Kidney (tissue), 14 donors: ENCODE results near the gene AVL9. TPM values are rescaled to one million over a fixed set of nuclear protein-coding genes. Genes with fewer than 3 reads are reported as not detected.

ENCODE experiments used
- DNase-seq, 5 donors: peaks; one replicate each; pipeline ENCODE4 v3.0.0-alpha.2; 2013 to 2020
- FAIRE-seq: peaks from 2 replicates; lab custom pipeline; 2012; peaks lifted over from hg19 to GRCh38; lab: Jason Lieb, UNC
- H3K27ac ChIP-seq, 2 donors: one replicate each; pipeline ENCODE4 v1.7.0; 2013; ENCODE audit warnings: low read depth in 2 of 2, low read length in 2 of 2, inconsistent platforms in 1 of 2
- H3K27me3 ChIP-seq: one replicate; pipeline ENCODE4 v1.7.1; 2013; ENCODE audit warnings: low read length, inconsistent platforms; ENCODE audit not compliant: control insufficient read depth, insufficient read depth
- H3K36me3 ChIP-seq, 3 donors: one replicate each; pipeline versions ENCODE4 v1.7.0 to v1.7.1; 2013; ENCODE audit warnings: low read length in 3 of 3, control low read depth in 1 of 3, inconsistent platforms in 1 of 3; ENCODE audit not compliant: insufficient read depth in 3 of 3, control insufficient read depth in 2 of 3
- H3K4me1 ChIP-seq, 3 donors: one replicate each; pipeline versions ENCODE4 v1.7.0 to v1.7.1; 2013; ENCODE audit warnings: low read length in 3 of 3, inconsistent platforms in 1 of 3, low read depth in 1 of 3; ENCODE audit not compliant: control insufficient read depth in 2 of 3, insufficient read depth in 2 of 3
- H3K4me3 ChIP-seq, 3 donors: one replicate each; pipeline versions ENCODE4 v1.7.0 to v1.8.1; 2013; ENCODE audit warnings: low read length in 3 of 3, control low read depth in 1 of 3, inconsistent platforms in 1 of 3
- H3K9ac ChIP-seq, 3 donors: one replicate each; pipeline versions ENCODE4 v1.7.0 to v1.7.1; 2013; ENCODE audit warnings: low read length in 3 of 3, control low read depth in 1 of 3, inconsistent platforms in 1 of 3
- H3K9me3 ChIP-seq, 3 donors: one replicate each; pipeline versions ENCODE4 v1.7.0 to v1.7.1; 2013; ENCODE audit warnings: low read length in 3 of 3, control low read depth in 1 of 3, inconsistent platforms in 1 of 3; ENCODE audit not compliant: control insufficient read depth in 2 of 3, insufficient read depth in 1 of 3
- intact Hi-C: fragments of 100-400 bp; cut with DNase I; formaldehyde crosslinking; loops from one replicate; pipeline ENCODE4 v1.11.1; 2022
- polyA plus RNA-seq: library from polyadenylated mRNA; stranded (reverse); fragments of 350-450 nt; fragmentation: Illumina TruSeq; extraction: RNeasy Lipid Tissue Mini Kit (QIAGEN cat#74804); gene quantifications from one replicate; pipeline ENCODE4 v1.2.3, GENCODE V29; 2014; ENCODE audit warnings: low read depth, low replicate concordance; ENCODE audit not compliant: insufficient read depth
- total RNA-seq: library from RNA; stranded (reverse); fragmentation: NEBNext Ultra II Directional; extraction: Animal tissue kit (Norgen Biotek cat#: 25700); gene quantifications from one replicate; pipeline ENCODE4 v1.2.1, GENCODE V29; 2021
- TF ChIP-seq, protein P1 (sequence below): IDR thresholded peaks from 3 replicates; pipeline ENCODE4 v1.5.1; 2012; ENCODE audit warnings: mild to moderate bottlenecking, moderate library complexity, borderline replicate concordance; ENCODE audit not compliant: insufficient read depth; ENCODE audit errors: extremely low read depth
- donor health status: control.
- donor health status: control.
- donor health status: control.
- donor health status: control.
- donor health status: control.
- donor health status: DM: yes; HTN: yes; CAD: no.
- donor health status: Normal renal cell carcinoma (clear cell type).

The AVL9 gene
- total and polyA plus RNA-seq, 2 donors from 2014 or later: 7.9 to 39.9 TPM

GRCh38 chr7:32489788-32490126 lies 5.5 kb upstream of the AVL9 start:
- no peak for DNase-seq
- FAIRE-seq: no peak
- H3K9ac ChIP-seq: peak overlapping the region; percentile 8 to 81 (median 72)
- H3K36me3 ChIP-seq: peaks cover 0 to 7% (median 0%) of the 10 kb centered on the region in 3 donors
- H3K4me1 ChIP-seq: peaks cover 0 to 13% (median 3%) of the 10 kb centered on the region in 3 donors
- H3K4me3 ChIP-seq: peak overlapping the region; percentile 91 to 96 (median 93)
- intact Hi-C loops: no loop called here
- TF ChIP-seq, protein P1, sequence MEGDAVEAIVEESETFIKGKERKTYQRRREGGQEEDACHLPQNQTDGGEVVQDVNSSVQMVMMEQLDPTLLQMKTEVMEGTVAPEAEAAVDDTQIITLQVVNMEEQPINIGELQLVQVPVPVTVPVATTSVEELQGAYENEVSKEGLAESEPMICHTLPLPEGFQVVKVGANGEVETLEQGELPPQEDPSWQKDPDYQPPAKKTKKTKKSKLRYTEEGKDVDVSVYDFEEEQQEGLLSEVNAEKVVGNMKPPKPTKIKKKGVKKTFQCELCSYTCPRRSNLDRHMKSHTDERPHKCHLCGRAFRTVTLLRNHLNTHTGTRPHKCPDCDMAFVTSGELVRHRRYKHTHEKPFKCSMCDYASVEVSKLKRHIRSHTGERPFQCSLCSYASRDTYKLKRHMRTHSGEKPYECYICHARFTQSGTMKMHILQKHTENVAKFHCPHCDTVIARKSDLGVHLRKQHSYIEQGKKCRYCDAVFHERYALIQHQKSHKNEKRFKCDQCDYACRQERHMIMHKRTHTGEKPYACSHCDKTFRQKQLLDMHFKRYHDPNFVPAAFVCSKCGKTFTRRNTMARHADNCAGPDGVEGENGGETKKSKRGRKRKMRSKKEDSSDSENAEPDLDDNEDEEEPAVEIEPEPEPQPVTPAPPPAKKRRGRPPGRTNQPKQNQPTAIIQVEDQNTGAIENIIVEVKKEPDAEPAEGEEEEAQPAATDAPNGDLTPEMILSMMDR: no peak
- H3K27ac ChIP-seq: peak overlapping the region; percentile 33 to 77
- no peaks in the 10 kb centered on the region for H3K9me3 ChIP-seq
- H3K27me3 ChIP-seq: no peaks in the 10 kb centered on the region

DNA sequence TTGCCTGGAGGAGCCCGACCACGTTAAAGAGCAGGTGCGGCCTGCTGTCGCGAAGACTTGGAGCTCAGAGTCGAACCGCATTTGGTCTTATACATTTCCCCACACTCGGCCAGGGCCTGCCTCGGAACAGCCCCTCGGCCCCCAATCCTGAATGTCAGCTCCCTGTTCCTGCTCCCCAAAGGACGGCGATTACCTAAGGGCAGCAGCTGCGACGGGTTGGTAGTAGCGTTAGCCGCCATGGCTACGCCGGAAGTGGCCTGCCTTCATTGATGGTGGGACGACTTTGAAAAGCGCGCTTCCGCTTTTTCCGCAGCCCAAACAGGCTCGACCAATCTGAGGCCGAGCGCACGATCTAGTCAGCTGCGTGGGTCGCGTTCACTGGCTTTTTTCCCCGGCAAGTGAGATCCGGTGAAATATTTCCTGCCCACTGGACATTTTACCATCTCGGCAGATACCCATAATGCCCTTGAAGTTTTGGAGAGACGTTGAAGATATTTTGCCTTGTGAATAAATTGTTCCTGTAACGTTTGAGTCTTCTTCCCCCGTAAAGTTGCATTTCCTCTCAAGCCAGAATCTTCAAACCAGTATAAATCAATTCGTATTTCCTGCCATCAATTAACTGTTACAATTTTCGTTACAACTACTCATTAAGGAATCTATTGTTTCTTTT lies 5.0 kb upstream of the AVL9 start, which contains the start of gene LSM5:
TSS of gene LSM5 (minus strand) at position 254 of the 670 bp plus-strand sequence. CDS start at position 239, 15 bp downstream.
- FAIRE-seq: no peak

GRCh38 chr7:32494946-32495297 lies 367 bp upstream of the AVL9 start:
- TF ChIP-seq, protein P1: no peak
- peaks cover 0 to 5% (median 4%) of the 10 kb centered on the region in 3 donors for H3K4me1 ChIP-seq
- H3K9ac ChIP-seq: peak overlapping the region; percentile 57 to 98 (median 77)
- peak overlapping the region; percentile 74 to 96 (median 88) for H3K4me3 ChIP-seq
- H3K36me3 ChIP-seq: no peaks in the 10 kb centered on the region
- no peak for FAIRE-seq
- H3K9me3 ChIP-seq: no peaks in the 10 kb centered on the region
- no peak for DNase-seq
- intact Hi-C loops: no loop called here
- peak overlapping the region; percentile 63 to 91 for H3K27ac ChIP-seq
- H3K27me3 ChIP-seq: no peaks in the 10 kb centered on the region

More for the DNA sequence above, 5.0 kb upstream of the AVL9 start, which contains the start of gene LSM5:
- peak; percentile 92 to 97 (median 96) for DNase-seq
- TF ChIP-seq, protein P1: no peak
- intact Hi-C loops: no loop called here
- H3K36me3 ChIP-seq: peaks cover 0 to 7% (median 0%) of the 10 kb centered on the region in 3 donors
- H3K27ac ChIP-seq: peak within 1 kb of the TSS; percentile 76 to 77
- no peaks in the 10 kb centered on the region for H3K9me3 ChIP-seq
- peaks cover 0 to 13% (median 3%) of the 10 kb centered on the region in 3 donors for H3K4me1 ChIP-seq
- H3K27me3 ChIP-seq: no peaks in the 10 kb centered on the region
- peak within 1 kb of the TSS; percentile 91 to 96 (median 93) for H3K4me3 ChIP-seq
- peak within 1 kb of the TSS; percentile 8 to 81 (median 74) for H3K9ac ChIP-seq
